IMR-90 (cell line): Measurements from ENCODE around the gene PLXNA3. TPM values are rescaled to one million over a fixed set of nuclear protein-coding genes. Genes with fewer than 3 reads are reported as not detected.

Source experiments
- ATAC-seq: fragments of 200-7000 bp; cut with Tn5 transposase; 2 replicates; pipeline ENCODE4 v1.9.1; 2020; ENCODE audit warnings: low read depth, mild to moderate bottlenecking, moderate library complexity
- BruUV-seq: library from RNA; stranded (reverse); fragments of 400-500 nt; replicated peaks from 2 replicates; lab custom pipeline; 2021; lab: Mats Ljungman, UMichigan
- CTCF ChIA-PET: fragments of 300-600 bp; formaldehyde crosslinking; extraction: SDS; loops from one replicate; lab custom pipeline; 2021; ENCODE audit warnings: antibody characterized with exemption; lab: Yijun Ruan, JAX
- POLR2A ChIA-PET: fragments of 300-600 bp; sonication (Branson Sonifier 250); formaldehyde crosslinking; loops from one replicate; lab custom pipeline; 2022; ENCODE audit warnings: antibody characterized with exemption; ENCODE audit not compliant: unreplicated experiment; lab: Charles Lee
- DNase-seq: peaks from one replicate; pipeline ENCODE4 v3.0.0; 2013
- H2AFZ ChIP-seq: replicated peaks from 2 replicates; pipeline ENCODE3; 2013; ENCODE audit warnings: low read length, mild to moderate bottlenecking; ENCODE audit not compliant: poor library complexity
- H2AK5ac ChIP-seq: 2 replicates; pipeline ENCODE4 v1.6.1; 2013; ENCODE audit warnings: low read depth, low read length, inconsistent platforms
- H2AK9ac ChIP-seq: replicated peaks from 2 replicates; pipeline ENCODE3; 2013; ENCODE audit warnings: mild to moderate bottlenecking, low read depth, low read length, moderate library complexity; ENCODE audit not compliant: poor library complexity
- H2BK120ac ChIP-seq: 2 replicates; pipeline ENCODE4 v1.6.1; 2013; ENCODE audit warnings: low read depth, low read length, inconsistent platforms
- H2BK15ac ChIP-seq: 3 replicates; pipeline ENCODE4 v1.6.1; 2013; ENCODE audit warnings: low read depth, low read length, inconsistent platforms
- H2BK20ac ChIP-seq: 2 replicates; pipeline ENCODE4 v1.6.1; 2013; ENCODE audit warnings: low read depth, mild to moderate bottlenecking, inconsistent platforms, low read length, moderate library complexity
- H2BK5ac ChIP-seq: 2 replicates; pipeline ENCODE4 v1.6.1; 2013; ENCODE audit warnings: mild to moderate bottlenecking, low read depth, low read length, inconsistent platforms; ENCODE audit not compliant: poor library complexity, severe bottlenecking
- H3K14ac ChIP-seq: replicated peaks from 2 replicates; pipeline ENCODE4 v1.6.1; 2013; ENCODE audit warnings: low read depth, low read length, inconsistent platforms
- H3K18ac ChIP-seq: 2 replicates; pipeline ENCODE4 v1.6.1; 2013; ENCODE audit warnings: low read depth, low read length, control low read depth
- H3K23ac ChIP-seq: 2 replicates; pipeline ENCODE4 v1.6.1; 2013; ENCODE audit warnings: low read depth, low read length, inconsistent platforms
- H3K27ac ChIP-seq: 2 replicates; pipeline ENCODE4 v1.5.1; 2013; ENCODE audit warnings: mild to moderate bottlenecking, control low read depth, low read length; ENCODE audit not compliant: insufficient read depth
- H3K27me3 ChIP-seq: 2 replicates; pipeline ENCODE4 v1.6.1; 2013; ENCODE audit warnings: low read length; ENCODE audit not compliant: control insufficient read depth, insufficient read depth
- H3K36me3 ChIP-seq: 2 replicates; pipeline ENCODE4 v1.6.1; 2013; ENCODE audit warnings: low read length, mixed read lengths; ENCODE audit not compliant: control insufficient read depth, insufficient read depth
- H3K4ac ChIP-seq: 2 replicates; pipeline ENCODE4 v1.6.1; 2013; ENCODE audit warnings: low read depth, low read length, inconsistent platforms
- H3K4me1 ChIP-seq: 2 replicates; pipeline ENCODE4 v1.6.1; 2013; ENCODE audit warnings: low read length, mixed read lengths; ENCODE audit not compliant: control insufficient read depth, insufficient read depth
- H3K4me2 ChIP-seq: 2 replicates; pipeline ENCODE4 v1.6.1; 2013; ENCODE audit warnings: low read depth, mild to moderate bottlenecking, control low read depth, low read length, moderate library complexity
- H3K4me3 ChIP-seq: 2 replicates; pipeline ENCODE4 v1.5.1; 2013; ENCODE audit warnings: low read depth, mild to moderate bottlenecking, control low read depth, low read length, moderate library complexity; ENCODE audit not compliant: insufficient read depth
- H3K56ac ChIP-seq: 2 replicates; pipeline ENCODE4 v1.6.1; 2013; ENCODE audit warnings: low read length, inconsistent platforms; ENCODE audit not compliant: insufficient read depth; ENCODE audit errors: extremely low read depth
- H3K79me1 ChIP-seq, 2 experiments: 2 replicates each; pipeline ENCODE4 v1.6.1; 2013; ENCODE audit warnings: low read length in 2 of 2, inconsistent platforms in 1 of 2, low read depth in 1 of 2
- H3K9ac ChIP-seq: 2 replicates; pipeline ENCODE4 v1.6.1; 2013; ENCODE audit warnings: low read depth, low read length, control low read depth
- H3K9me1 ChIP-seq: 2 replicates; pipeline ENCODE4 v1.6.1; 2013; ENCODE audit warnings: low read length, inconsistent platforms; ENCODE audit not compliant: insufficient read depth
- H3K9me3 ChIP-seq: 2 replicates; pipeline ENCODE4 v1.6.1; 2013; ENCODE audit warnings: low read length; ENCODE audit not compliant: control insufficient read depth, insufficient read depth
- H4K20me1 ChIP-seq: 2 replicates; pipeline ENCODE4 v1.6.1; 2013; ENCODE audit warnings: low read length, inconsistent platforms; ENCODE audit not compliant: insufficient read depth
- H4K5ac ChIP-seq: 2 replicates; pipeline ENCODE4 v1.6.1; 2013; ENCODE audit warnings: mild to moderate bottlenecking, low read depth, low read length, control low read depth
- H4K8ac ChIP-seq, 2 experiments: 2 replicates each; pipeline ENCODE4 v1.6.1; 2013; ENCODE audit warnings: low read depth in 2 of 2, low read length in 2 of 2, control low read depth in 1 of 2, inconsistent platforms in 1 of 2
- H4K91ac ChIP-seq: 2 replicates; pipeline ENCODE4 v1.6.1; 2013; ENCODE audit warnings: low read depth, low read length, inconsistent platforms; ENCODE audit not compliant: insufficient read depth
- NFE2L2 ChIP-seq: fragments of 150-350 bp; IDR thresholded peaks from 2 replicates; pipeline ENCODE4 v1.6.1; 2016; ENCODE audit warnings: low read depth, mild to moderate bottlenecking, low read length
- POLR2A ChIP-seq: IDR thresholded peaks from 2 replicates; pipeline ENCODE4 v1.6.1; 2012; ENCODE audit warnings: mild to moderate bottlenecking, low read depth, low read length
- WGBS, 2 experiments: methylation state at CpG; one replicate each; pipeline versions ENCODE4 v1.1.5 to v1.1.7; 2013; ENCODE audit warnings: missing lambda C conversion rate in 2 of 2; ENCODE audit not compliant: insufficient read length in 1 of 2; ENCODE audit errors: extremely low coverage in 2 of 2; 5-methylcytosine and 5-hydroxymethylcytosine counted together
- dilution Hi-C: fragments of 300-500 bp; cut with HindIII; formaldehyde crosslinking; loops from one replicate; pipeline ENCODE4 v1.14.3; 2018; ENCODE audit warnings: low sequenced_read_pairs; ENCODE audit not compliant: unreplicated experiment
- in situ Hi-C: fragments of 300-500 bp; cut with MboI; formaldehyde crosslinking; loops from 3 replicates; pipeline ENCODE4 v1.14.3; 2019; ENCODE audit warnings: low sequenced_read_pairs, inconsistent platforms, mixed read lengths
- intact Hi-C: fragments of 100-400 bp; cut with micrococcal nuclease; formaldehyde crosslinking; loops from 2 replicates; pipeline ENCODE4 v1.10.0; 2022
- polyA plus RNA-seq, 3 experiments: library from polyadenylated mRNA; depleted of rRNA; stranded (reverse); fragments of >200 nt; gene quantifications; 2 replicates each; pipeline ENCODE4 v1.2.3, GENCODE V29; 2012; ENCODE audit warnings: low replicate concordance in 1 of 3
- total RNA-seq: library from RNA; depleted of rRNA; stranded (reverse); fragments of >200 nt; gene quantifications from 2 replicates; pipeline ENCODE4 v1.2.3, GENCODE V29; 2012

Gene PLXNA3
- total and polyA plus RNA-seq, 2 of the 4 experiments (the other 2 are of a cell fraction) = 4.3 to 111 TPM

- intact Hi-C loops = loop anchor here (1.0 kb wide), 1 partner anchor 36 kb away; the partner anchor contains the start of gene FAM50A
- dilution Hi-C loops = no loop called here
Measured at GRCh38 chrX:154408659-154409221, 49.3 kb upstream of the PLXNA3 start.

More at GRCh38 chrX:154408659-154409221, 49.3 kb upstream of the PLXNA3 start:
- Histone ChIP-seq H3K4ac (peak overlapping the region; percentile 93), H3K4me1 (peaks cover 4% of the 10 kb centered on the region), H2AFZ (peak overlapping the region; percentile 82), H3K79me1 (peaks cover 6 to 26% of the 10 kb centered on the region in 2 experiments; a peak in 3 of 4 replicates), H3K36me3 (peaks cover 3% of the 10 kb centered on the region; the same call in 1 of the 2 replicates), H2AK9ac (peak overlapping the region; percentile 90), H4K91ac (peak overlapping the region; percentile 77; the same call in 1 of the 2 replicates), H2BK20ac (no peak overlapping the region), H4K20me1 (no peaks in the 10 kb centered on the region), H3K4me3 (peak overlapping the region; percentile 76), H3K9ac (peak overlapping the region; percentile 89), H2AK5ac (peak overlapping the region; percentile 86), H3K9me1 (peaks cover 3% of the 10 kb centered on the region; the same call in 1 of the 2 replicates), H3K27me3 (no peaks in the 10 kb centered on the region), H2BK120ac (peak overlapping the region; percentile 76), H3K23ac (peak overlapping the region; percentile 68), H2BK5ac (peak overlapping the region; percentile 84), H3K9me3 (no peaks in the 10 kb centered on the region), H3K27ac (peak overlapping the region; percentile 92), H4K5ac (peak overlapping the region; percentile 81), H3K4me2 (peak overlapping the region; percentile 90), H3K14ac (peak overlapping the region; percentile 84), H3K18ac (peak overlapping the region; percentile 73), H4K8ac (peak overlapping the region; percentile 26 to 87; a peak in 2 of 4 replicates), H3K56ac (0 out of 2 replicates have a peak overlapping the region, but pooled peaks have one; percentile 34), H2BK15ac (peak overlapping the region; percentile 48; the same call in 1 of the 3 replicates)
- ChIA-PET POLR2A (no interaction called here), CTCF (no interaction called here)
- no TSS peak for BruUV-seq
- DNase-seq (no peak), ATAC-seq (no peak)
- in situ Hi-C loops = no loop called here
- TF ChIP-seq POLR2A (0 out of 2 replicates have a peak, but pooled peaks have one; percentile 6), NFE2L2 (no peak)
- WGBS, 2 experiments = 55% methylated on average over 4 of the region's 10 CpGs; no CpG with 5 or more reads in 1 of the 2 experiments
